ENCODE results near the gene TEX11. TPM values are rescaled to one million over a fixed set of nuclear protein-coding genes. Genes with fewer than 3 reads are reported as not detected.
"Not testable (repeated sequence)": the region's sequence is repeated elsewhere in the genome, so short reads cannot be mapped to it uniquely, and the experiment has no call there.

Gene TEX11
- total and polyA plus RNA-seq, 2 experiments from 2014 or later, result 0.60 to 1.0 TPM

DNA sequence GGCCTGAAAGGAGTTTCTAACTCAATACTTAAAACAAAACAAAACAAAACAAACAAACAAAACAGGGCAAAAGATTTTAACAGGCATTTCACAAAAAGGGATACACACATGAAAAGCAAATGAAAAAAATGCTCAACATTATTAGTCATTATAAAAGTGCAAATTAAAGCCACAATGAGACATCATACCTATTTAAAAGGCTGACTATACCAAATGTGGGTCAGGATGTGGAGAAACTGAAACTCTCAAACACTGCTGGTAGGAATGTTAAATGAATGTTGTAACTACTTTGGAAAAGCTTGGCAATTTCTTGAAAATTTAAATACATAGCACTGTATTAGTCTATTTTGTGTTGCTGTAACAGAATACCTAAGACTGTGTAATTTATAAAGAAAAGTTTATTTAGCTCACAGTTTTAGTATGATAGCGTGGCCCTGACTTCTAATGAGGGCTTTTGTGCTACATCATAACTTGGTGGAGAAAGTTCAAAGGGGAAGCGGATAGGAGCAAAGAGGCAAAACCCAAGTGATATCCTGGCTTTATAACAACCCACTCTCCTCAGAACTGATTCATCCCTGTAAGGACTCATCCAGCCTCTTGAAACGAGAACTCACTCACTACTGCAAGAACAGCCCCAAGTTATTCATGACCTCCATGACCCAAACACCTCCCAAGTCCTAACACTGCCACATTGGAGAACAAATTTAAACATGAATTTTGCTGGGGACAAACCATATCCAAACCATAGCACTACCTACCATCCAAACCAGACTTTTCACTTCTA is 214.0 kb downstream of the TEX11 start:
- Mint-ChIP-seq H3K9me3 (no peaks in the 10 kb centered on the region), H3K4me1 (no peaks in the 10 kb centered on the region), H3K4me3 (no peak overlapping the region), H3K27me3 (ENCODE audit: insufficient read depth, low read depth, poor library complexity) (peaks cover 1% of the 10 kb centered on the region), H3K36me3 (ENCODE audit: low read depth) (no peaks in the 10 kb centered on the region), H3K27ac (no peak overlapping the region)
- H3K4me2 ChIP-seq, result no peak overlapping the region
- H4K20me1 ChIP-seq (replicated peaks; ENCODE audit: insufficient read depth), result no peaks in the 10 kb centered on the region
- H3K79me2 ChIP-seq (replicated peaks; ENCODE audit: insufficient read depth), result no peaks in the 10 kb centered on the region
- H3K27me3 ChIP-seq (ENCODE audit: insufficient read depth), result no peaks in the 10 kb centered on the region
- H3K9me2 ChIP-seq (ENCODE audit: insufficient read depth), result no peaks in the 10 kb centered on the region
- no peak overlapping the region for H2AFZ ChIP-seq
- ATAC-seq (no peak), DNase-seq (ENCODE audit: low spot score) (peak; percentile 0)
- no peaks in the 10 kb centered on the region for H3K4me1 ChIP-seq (ENCODE audit: insufficient read depth)
- H3F3A ChIP-seq (replicated peaks; ENCODE audit: low read depth), result no peaks in the 10 kb centered on the region
- H3K27ac ChIP-seq (ENCODE audit: low read depth), result no peak overlapping the region
- no peak overlapping the region for H3K4me3 ChIP-seq
- no peak for TF ChIP-seq STAT1 (IDR thresholded peaks at IDR 0.05; ENCODE audit: unreplicated experiment)
- TF ChIP-seq, protein P1, sequence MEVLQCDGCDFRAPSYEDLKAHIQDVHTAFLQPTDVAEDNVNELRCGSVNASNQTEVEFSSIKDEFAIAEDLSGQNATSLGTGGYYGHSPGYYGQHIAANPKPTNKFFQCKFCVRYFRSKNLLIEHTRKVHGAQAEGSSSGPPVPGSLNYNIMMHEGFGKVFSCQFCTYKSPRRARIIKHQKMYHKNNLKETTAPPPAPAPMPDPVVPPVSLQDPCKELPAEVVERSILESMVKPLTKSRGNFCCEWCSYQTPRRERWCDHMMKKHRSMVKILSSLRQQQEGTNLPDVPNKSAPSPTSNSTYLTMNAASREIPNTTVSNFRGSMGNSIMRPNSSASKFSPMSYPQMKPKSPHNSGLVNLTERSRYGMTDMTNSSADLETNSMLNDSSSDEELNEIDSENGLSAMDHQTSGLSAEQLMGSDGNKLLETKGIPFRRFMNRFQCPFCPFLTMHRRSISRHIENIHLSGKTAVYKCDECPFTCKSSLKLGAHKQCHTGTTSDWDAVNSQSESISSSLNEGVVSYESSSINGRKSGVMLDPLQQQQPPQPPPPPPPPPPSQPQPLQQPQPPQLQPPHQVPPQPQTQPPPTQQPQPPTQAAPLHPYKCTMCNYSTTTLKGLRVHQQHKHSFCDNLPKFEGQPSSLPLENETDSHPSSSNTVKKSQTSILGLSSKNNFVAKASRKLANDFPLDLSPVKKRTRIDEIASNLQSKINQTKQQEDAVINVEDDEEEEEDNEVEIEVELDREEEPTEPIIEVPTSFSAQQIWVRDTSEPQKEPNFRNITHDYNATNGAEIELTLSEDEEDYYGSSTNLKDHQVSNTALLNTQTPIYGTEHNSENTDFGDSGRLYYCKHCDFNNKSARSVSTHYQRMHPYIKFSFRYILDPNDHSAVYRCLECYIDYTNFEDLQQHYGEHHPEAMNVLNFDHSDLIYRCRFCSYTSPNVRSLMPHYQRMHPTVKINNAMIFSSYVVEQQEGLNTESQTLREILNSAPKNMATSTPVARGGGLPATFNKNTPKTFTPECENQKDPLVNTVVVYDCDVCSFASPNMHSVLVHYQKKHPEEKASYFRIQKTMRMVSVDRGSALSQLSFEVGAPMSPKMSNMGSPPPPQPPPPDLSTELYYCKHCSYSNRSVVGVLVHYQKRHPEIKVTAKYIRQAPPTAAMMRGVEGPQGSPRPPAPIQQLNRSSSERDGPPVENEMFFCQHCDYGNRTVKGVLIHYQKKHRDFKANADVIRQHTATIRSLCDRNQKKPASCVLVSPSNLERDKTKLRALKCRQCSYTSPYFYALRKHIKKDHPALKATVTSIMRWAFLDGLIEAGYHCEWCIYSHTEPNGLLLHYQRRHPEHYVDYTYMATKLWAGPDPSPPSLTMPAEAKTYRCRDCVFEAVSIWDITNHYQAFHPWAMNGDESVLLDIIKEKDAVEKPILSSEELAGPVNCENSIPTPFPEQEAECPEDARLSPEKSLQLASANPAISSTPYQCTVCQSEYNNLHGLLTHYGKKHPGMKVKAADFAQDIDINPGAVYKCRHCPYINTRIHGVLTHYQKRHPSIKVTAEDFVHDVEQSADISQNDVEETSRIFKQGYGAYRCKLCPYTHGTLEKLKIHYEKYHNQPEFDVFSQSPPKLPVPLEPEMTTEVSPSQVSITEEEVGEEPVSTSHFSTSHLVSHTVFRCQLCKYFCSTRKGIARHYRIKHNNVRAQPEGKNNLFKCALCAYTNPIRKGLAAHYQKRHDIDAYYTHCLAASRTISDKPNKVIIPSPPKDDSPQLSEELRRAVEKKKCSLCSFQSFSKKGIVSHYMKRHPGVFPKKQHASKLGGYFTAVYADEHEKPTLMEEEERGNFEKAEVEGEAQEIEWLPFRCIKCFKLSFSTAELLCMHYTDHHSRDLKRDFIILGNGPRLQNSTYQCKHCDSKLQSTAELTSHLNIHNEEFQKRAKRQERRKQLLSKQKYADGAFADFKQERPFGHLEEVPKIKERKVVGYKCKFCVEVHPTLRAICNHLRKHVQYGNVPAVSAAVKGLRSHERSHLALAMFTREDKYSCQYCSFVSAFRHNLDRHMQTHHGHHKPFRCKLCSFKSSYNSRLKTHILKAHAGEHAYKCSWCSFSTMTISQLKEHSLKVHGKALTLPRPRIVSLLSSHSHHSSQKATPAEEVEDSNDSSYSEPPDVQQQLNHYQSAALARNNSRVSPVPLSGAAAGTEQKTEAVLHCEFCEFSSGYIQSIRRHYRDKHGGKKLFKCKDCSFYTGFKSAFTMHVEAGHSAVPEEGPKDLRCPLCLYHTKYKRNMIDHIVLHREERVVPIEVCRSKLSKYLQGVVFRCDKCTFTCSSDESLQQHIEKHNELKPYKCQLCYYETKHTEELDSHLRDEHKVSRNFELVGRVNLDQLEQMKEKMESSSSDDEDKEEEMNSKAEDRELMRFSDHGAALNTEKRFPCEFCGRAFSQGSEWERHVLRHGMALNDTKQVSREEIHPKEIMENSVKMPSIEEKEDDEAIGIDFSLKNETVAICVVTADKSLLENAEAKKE (CRISPR knock-in tag; IDR thresholded peaks at IDR 0.05), result no peak
- TF ChIP-seq CREB1 (CRISPR knock-in tag; IDR thresholded peaks at IDR 0.05; ENCODE audit: low read depth), result no peak
- TF ChIP-seq, protein P2, sequence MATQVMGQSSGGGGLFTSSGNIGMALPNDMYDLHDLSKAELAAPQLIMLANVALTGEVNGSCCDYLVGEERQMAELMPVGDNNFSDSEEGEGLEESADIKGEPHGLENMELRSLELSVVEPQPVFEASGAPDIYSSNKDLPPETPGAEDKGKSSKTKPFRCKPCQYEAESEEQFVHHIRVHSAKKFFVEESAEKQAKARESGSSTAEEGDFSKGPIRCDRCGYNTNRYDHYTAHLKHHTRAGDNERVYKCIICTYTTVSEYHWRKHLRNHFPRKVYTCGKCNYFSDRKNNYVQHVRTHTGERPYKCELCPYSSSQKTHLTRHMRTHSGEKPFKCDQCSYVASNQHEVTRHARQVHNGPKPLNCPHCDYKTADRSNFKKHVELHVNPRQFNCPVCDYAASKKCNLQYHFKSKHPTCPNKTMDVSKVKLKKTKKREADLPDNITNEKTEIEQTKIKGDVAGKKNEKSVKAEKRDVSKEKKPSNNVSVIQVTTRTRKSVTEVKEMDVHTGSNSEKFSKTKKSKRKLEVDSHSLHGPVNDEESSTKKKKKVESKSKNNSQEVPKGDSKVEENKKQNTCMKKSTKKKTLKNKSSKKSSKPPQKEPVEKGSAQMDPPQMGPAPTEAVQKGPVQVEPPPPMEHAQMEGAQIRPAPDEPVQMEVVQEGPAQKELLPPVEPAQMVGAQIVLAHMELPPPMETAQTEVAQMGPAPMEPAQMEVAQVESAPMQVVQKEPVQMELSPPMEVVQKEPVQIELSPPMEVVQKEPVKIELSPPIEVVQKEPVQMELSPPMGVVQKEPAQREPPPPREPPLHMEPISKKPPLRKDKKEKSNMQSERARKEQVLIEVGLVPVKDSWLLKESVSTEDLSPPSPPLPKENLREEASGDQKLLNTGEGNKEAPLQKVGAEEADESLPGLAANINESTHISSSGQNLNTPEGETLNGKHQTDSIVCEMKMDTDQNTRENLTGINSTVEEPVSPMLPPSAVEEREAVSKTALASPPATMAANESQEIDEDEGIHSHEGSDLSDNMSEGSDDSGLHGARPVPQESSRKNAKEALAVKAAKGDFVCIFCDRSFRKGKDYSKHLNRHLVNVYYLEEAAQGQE (IDR thresholded peaks at IDR 0.05; ENCODE audit: unreplicated experiment), result no peak
- TF ChIP-seq POLR2AphosphoS5 (IDR thresholded peaks at IDR 0.05; ENCODE audit: low read depth), result no peak
- TF ChIP-seq, protein P3, sequence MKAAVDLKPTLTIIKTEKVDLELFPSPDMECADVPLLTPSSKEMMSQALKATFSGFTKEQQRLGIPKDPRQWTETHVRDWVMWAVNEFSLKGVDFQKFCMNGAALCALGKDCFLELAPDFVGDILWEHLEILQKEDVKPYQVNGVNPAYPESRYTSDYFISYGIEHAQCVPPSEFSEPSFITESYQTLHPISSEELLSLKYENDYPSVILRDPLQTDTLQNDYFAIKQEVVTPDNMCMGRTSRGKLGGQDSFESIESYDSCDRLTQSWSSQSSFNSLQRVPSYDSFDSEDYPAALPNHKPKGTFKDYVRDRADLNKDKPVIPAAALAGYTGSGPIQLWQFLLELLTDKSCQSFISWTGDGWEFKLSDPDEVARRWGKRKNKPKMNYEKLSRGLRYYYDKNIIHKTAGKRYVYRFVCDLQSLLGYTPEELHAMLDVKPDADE (IDR thresholded peaks at IDR 0.05), result no peak
- no peak for TF ChIP-seq JUNB (IDR thresholded peaks at IDR 0.05; ENCODE audit: unreplicated experiment)
- no peak for TF ChIP-seq EZH2phosphoT487 (IDR thresholded peaks at IDR 0.05; ENCODE audit: unreplicated experiment)
- no peak for TF ChIP-seq ZNF114 (CRISPR knock-in tag; IDR thresholded peaks at IDR 0.05)
- no peak for TF ChIP-seq EZH2 (IDR thresholded peaks at IDR 0.05; ENCODE audit: low read depth, unreplicated experiment)
- TF ChIP-seq NANOG (IDR thresholded peaks at IDR 0.05; ENCODE audit: borderline replicate concordance), result no peak
- no peaks in the 10 kb centered on the region for H3K36me3 ChIP-seq (ENCODE audit: insufficient read depth)

DNA sequence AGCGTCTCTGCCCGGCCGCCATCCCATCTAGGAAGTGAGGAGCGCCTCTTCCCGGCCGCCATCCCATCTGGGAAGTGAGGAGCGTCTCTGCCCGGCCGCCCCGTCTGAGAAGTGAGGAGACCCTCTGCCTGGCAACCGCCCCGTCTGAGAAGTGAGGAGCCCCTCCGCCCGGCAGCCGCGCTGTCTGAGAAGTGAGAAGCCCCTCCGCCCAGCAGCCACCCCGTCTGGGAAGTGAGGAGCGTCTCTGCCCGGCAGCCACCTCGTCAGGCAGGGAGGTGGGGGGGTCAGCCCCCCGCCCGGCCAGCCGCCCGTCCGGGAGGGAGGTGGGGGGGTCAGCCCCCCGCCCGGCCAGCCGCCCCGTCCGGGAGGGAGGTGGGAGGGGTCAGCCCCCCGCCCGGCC is 229.1 kb downstream of the TEX11 start:
- not testable (repeated sequence) for H3K27ac ChIP-seq (ENCODE audit: low read depth); H3K4me3 ChIP-seq; H3K27me3 Mint-ChIP-seq (ENCODE audit: insufficient read depth, low read depth, poor library complexity); H3K4me3 Mint-ChIP-seq; H3K79me2 ChIP-seq (replicated peaks; ENCODE audit: insufficient read depth); H2AFZ ChIP-seq; H3K4me1 Mint-ChIP-seq; DNase-seq (ENCODE audit: low spot score); H3K9me2 ChIP-seq (ENCODE audit: insufficient read depth); H4K20me1 ChIP-seq (replicated peaks; ENCODE audit: insufficient read depth); H3K27ac Mint-ChIP-seq; H3K4me2 ChIP-seq; H3K36me3 ChIP-seq (ENCODE audit: insufficient read depth); H3F3A ChIP-seq (replicated peaks; ENCODE audit: low read depth); H3K4me1 ChIP-seq (ENCODE audit: insufficient read depth); H3K36me3 Mint-ChIP-seq (ENCODE audit: low read depth); H3K9me3 Mint-ChIP-seq; ATAC-seq; H3K27me3 ChIP-seq (ENCODE audit: insufficient read depth)
